WTC11 (cell line): ENCODE measurements around the gene CRIP2. TPM values are rescaled to one million over a fixed set of nuclear protein-coding genes. Genes with fewer than 3 reads are reported as not detected.

Experiments used
- ATAC-seq: fragments of 200-7000 bp; cut with Tn5 transposase; 2 replicates; pipeline ENCODE4 v1.10.0; 2021; ENCODE audit warnings: mild to moderate bottlenecking, moderate library complexity
- CTCF ChIA-PET: fragments of 300-600 bp; sonication (Branson Sonifier 250); formaldehyde crosslinking; loops from one replicate; lab custom pipeline; 2021; ENCODE audit warnings: antibody characterized with exemption; lab: Charles Lee
- POLR2A ChIA-PET: fragments of 350-600 bp; sonication (Branson Sonifier 250); formaldehyde crosslinking; loops from one replicate; lab custom pipeline; 2021; ENCODE audit warnings: antibody characterized with exemption; lab: Charles Lee
- DNase-seq: peaks from one replicate; pipeline ENCODE4 v3.0.0; 2021; ENCODE audit warnings: low spot score
- H3K27ac Mint-ChIP-seq: 2 replicates; pipeline ENCODE4 v1.8.0; 2021; ENCODE audit warnings: mixed read lengths
- H3K27me3 Mint-ChIP-seq: 2 replicates; pipeline ENCODE4 v1.8.0; 2021; ENCODE audit warnings: low read depth, mild to moderate bottlenecking, moderate library complexity, mixed read lengths
- H3K36me3 Mint-ChIP-seq: 2 replicates; pipeline ENCODE4 v1.8.0; 2021; ENCODE audit warnings: mixed read lengths
- H3K4me1 Mint-ChIP-seq: 2 replicates; pipeline ENCODE4 v1.8.0; 2022; ENCODE audit warnings: mixed read lengths
- H3K4me3 Mint-ChIP-seq: 2 replicates; pipeline ENCODE4 v1.8.0; 2021; ENCODE audit warnings: mild to moderate bottlenecking, moderate library complexity, mixed read lengths
- H3K9me3 Mint-ChIP-seq: 2 replicates; pipeline ENCODE4 v1.8.0; 2021; ENCODE audit warnings: mixed read lengths
- AR ChIP-seq: fragments of 250-450 bp; sonication (Bioruptor Pico); IDR thresholded peaks from 2 replicates; pipeline ENCODE4 v1.9.0; 2021; ENCODE audit warnings: mild to moderate bottlenecking
- CDX4 ChIP-seq: fragments of 250-450 bp; sonication (Bioruptor Pico); IDR thresholded peaks from 2 replicates; pipeline ENCODE4 v1.9.0; 2021; ENCODE audit warnings: moderate library complexity, mild to moderate bottlenecking, inconsistent platforms, borderline replicate concordance
- FOXP4 ChIP-seq: sonication (generic); formaldehyde crosslinking; IDR thresholded peaks from 2 replicates; pipeline ENCODE4 v1.8.0; 2022; ENCODE audit warnings: mild to moderate bottlenecking, missing genetic modification reagents
- GABPB1 ChIP-seq: sonication (generic); formaldehyde crosslinking; IDR thresholded peaks from 2 replicates; pipeline ENCODE4 v1.8.1; 2023; ENCODE audit warnings: mild to moderate bottlenecking, missing genetic modification reagents
- GRHL2 ChIP-seq: fragments of 250-450 bp; sonication (Bioruptor Pico); IDR thresholded peaks from 2 replicates; pipeline ENCODE4 v1.8.0; 2022; ENCODE audit warnings: mild to moderate bottlenecking, moderate library complexity; ENCODE audit not compliant: insufficient replicate concordance, severe bottlenecking
- HMGXB4 ChIP-seq: sonication (generic); formaldehyde crosslinking; IDR thresholded peaks from 2 replicates; pipeline ENCODE4 v1.8.1; 2023; ENCODE audit warnings: mild to moderate bottlenecking, moderate library complexity, missing genetic modification reagents
- IRF1 ChIP-seq: sonication (generic); formaldehyde crosslinking; IDR thresholded peaks from 2 replicates; pipeline ENCODE4 v1.8.0; 2023; ENCODE audit warnings: missing genetic modification reagents
- JUN ChIP-seq: sonication (generic); formaldehyde crosslinking; IDR thresholded peaks from 2 replicates; pipeline ENCODE4 v1.8.0; 2023; ENCODE audit warnings: mild to moderate bottlenecking, missing genetic modification reagents
- KAT7 ChIP-seq: sonication (generic); formaldehyde crosslinking; IDR thresholded peaks from 2 replicates; pipeline ENCODE4 v1.8.1; 2023; ENCODE audit warnings: missing genetic modification reagents, mild to moderate bottlenecking, borderline replicate concordance
- MYBL2 ChIP-seq: sonication (generic); formaldehyde crosslinking; IDR thresholded peaks from 2 replicates; pipeline ENCODE4 v1.8.1; 2023; ENCODE audit warnings: mild to moderate bottlenecking, moderate library complexity, missing genetic modification reagents
- NFE2L1 ChIP-seq: sonication (generic); formaldehyde crosslinking; IDR thresholded peaks from 2 replicates; pipeline ENCODE4 v1.8.1; 2023; ENCODE audit warnings: missing genetic modification reagents
- PRRX2 ChIP-seq: fragments of 250-450 bp; sonication (Bioruptor Pico); IDR thresholded peaks from 2 replicates; pipeline ENCODE4 v1.8.0; 2021; ENCODE audit warnings: mild to moderate bottlenecking
- SMAD4 ChIP-seq: sonication (generic); formaldehyde crosslinking; IDR thresholded peaks from 2 replicates; pipeline ENCODE4 v1.8.0; 2022; ENCODE audit warnings: mild to moderate bottlenecking, missing genetic modification reagents
- SOX15 ChIP-seq: fragments of 250-450 bp; sonication (Bioruptor Pico); IDR thresholded peaks from 2 replicates; pipeline ENCODE4 v1.9.0; 2021; ENCODE audit warnings: mild to moderate bottlenecking
- TEAD4 ChIP-seq: sonication (generic); formaldehyde crosslinking; IDR thresholded peaks from 2 replicates; pipeline ENCODE4 v1.8.0; 2022; ENCODE audit warnings: mild to moderate bottlenecking, missing genetic modification reagents
- ZMAT4 ChIP-seq: fragments of 250-450 bp; sonication (Bioruptor Pico); IDR thresholded peaks from 2 replicates; pipeline ENCODE4 v1.9.0; 2021; ENCODE audit warnings: mild to moderate bottlenecking
- ZNF219 ChIP-seq: sonication (generic); formaldehyde crosslinking; IDR thresholded peaks from 2 replicates; pipeline ENCODE4 v1.8.0; 2023; ENCODE audit warnings: missing genetic modification reagents, mild to moderate bottlenecking, borderline replicate concordance
- ZNF416 ChIP-seq: fragments of 250-450 bp; sonication (Bioruptor Pico); IDR thresholded peaks from 2 replicates; pipeline ENCODE4 v1.9.0; 2021; ENCODE audit warnings: mild to moderate bottlenecking, inconsistent platforms
- ZNF512 ChIP-seq: sonication (generic); formaldehyde crosslinking; IDR thresholded peaks from 2 replicates; pipeline ENCODE4 v1.8.1; 2022; ENCODE audit warnings: missing genetic modification reagents, borderline replicate concordance
- ZNF671 ChIP-seq: fragments of 250-450 bp; sonication (Bioruptor Pico); IDR thresholded peaks from 2 replicates; pipeline ENCODE4 v1.8.0; 2021; ENCODE audit warnings: mild to moderate bottlenecking
- total RNA-seq: library from RNA; stranded (reverse); gene quantifications from 3 replicates; pipeline ENCODE4 v1.2.3, GENCODE V29; 2021

CRIP2 gene
- total RNA-seq, 1 experiment from 2014 or later = 5.4 TPM

- Mint-ChIP-seq H3K4me1 (no peaks in the 10 kb centered on the region), H3K4me3 (no peak overlapping the region), H3K9me3 (no peaks in the 10 kb centered on the region), H3K36me3 (no peaks in the 10 kb centered on the region), H3K27me3 (peaks cover 4% of the 10 kb centered on the region), H3K27ac (no peak overlapping the region)
- DNase-seq (no peak), ATAC-seq (no peak)
- CTCF ChIA-PET = no interaction called here
- POLR2A ChIA-PET = no interaction called here
- TF ChIP-seq ZMAT4 (CRISPR knock-in tag) = no peak
- TF ChIP-seq IRF1 (CRISPR knock-in tag) = no peak
- no peak for TF ChIP-seq ZNF671 (CRISPR knock-in tag)
- no peak for TF ChIP-seq SOX15 (CRISPR knock-in tag)
- TF ChIP-seq TEAD4 (CRISPR knock-in tag) = no peak
- TF ChIP-seq NFE2L1 = no peak
- TF ChIP-seq FOXP4 (CRISPR knock-in tag) = no peak
- no peak for TF ChIP-seq HMGXB4 (CRISPR knock-in tag)
- no peak for TF ChIP-seq KAT7 (CRISPR knock-in tag)
- no peak for TF ChIP-seq PRRX2 (CRISPR knock-in tag)
- no peak for TF ChIP-seq MYBL2 (CRISPR knock-in tag)
These were observed 28.6 kb downstream of the CRIP2 start for GRCh38 chr14:105503296-105503640.

- H3K27ac Mint-ChIP-seq = no peak overlapping the region
- no peak for DNase-seq
- CTCF ChIA-PET = interaction anchor here (0.8 kb wide), 1 partner anchor 85 kb away, joined by 3 read pairs; no protein-coding TSS in a partner anchor
- POLR2A ChIA-PET = no interaction called here
- H3K4me3 Mint-ChIP-seq = no peak overlapping the region
- TF ChIP-seq AR (no peak), ZNF512 (no peak), ZNF219 (CRISPR knock-in tag) (no peak), ZNF416 (CRISPR knock-in tag) (no peak), SMAD4 (CRISPR knock-in tag) (no peak), GABPB1 (CRISPR knock-in tag) (no peak), GRHL2 (CRISPR knock-in tag) (no peak), CDX4 (CRISPR knock-in tag) (no peak), JUN (CRISPR knock-in tag) (no peak)
- ATAC-seq = no peak
- H3K9me3 Mint-ChIP-seq = peaks cover 3% of the 10 kb centered on the region
- H3K4me1 Mint-ChIP-seq = no peaks in the 10 kb centered on the region
- peaks cover 4% of the 10 kb centered on the region for H3K27me3 Mint-ChIP-seq
- H3K36me3 Mint-ChIP-seq = peaks cover 2% of the 10 kb centered on the region; the same call in 1 of the 2 replicates
These were observed 29.5 kb downstream of the CRIP2 start for GRCh38 chr14:105503935-105504692.
